Activated naive CD4-positive, alpha-beta T cell treated with anti-CD3 and anti-CD28 coated beads, Interleukin-2, amount 50 U/mL, for 72 hours (primary cell): ENCODE measurements around the gene COL4A5. TPM values are rescaled to one million over a fixed set of nuclear protein-coding genes. Genes with fewer than 3 reads are reported as not detected.

Experiments
- ATAC-seq, 2 donors: fragments of 150-1000 bp; cut with Tn5 transposase; 2 replicates each; pipeline ENCODE4 v1.10.0; 2021; ENCODE audit warnings: mild to moderate bottlenecking in 2 of 2, moderate library complexity in 2 of 2
- DNase-seq, 2 donors: peaks; one replicate each; pipeline ENCODE4 v3.0.0; 2021 to 2022; ENCODE audit warnings: low spot score in 2 of 2
- H3K27ac Mint-ChIP-seq, 2 donors: one replicate each; pipeline ENCODE4 v1.8.0; 2022; ENCODE audit warnings: mild to moderate bottlenecking in 2 of 2, mixed read lengths in 2 of 2
- H3K36me3 Mint-ChIP-seq, 2 donors: one replicate each; pipeline ENCODE4 v1.8.0; 2022; ENCODE audit warnings: mixed read lengths in 2 of 2
- H3K9me3 Mint-ChIP-seq, 2 donors: one replicate each; pipeline ENCODE4 v1.8.0; 2022; ENCODE audit warnings: mixed read lengths in 2 of 2
- total RNA-seq, 2 donors: library from RNA; stranded (reverse); gene quantifications; one replicate each; pipeline ENCODE4 v1.2.3, GENCODE V29; 2022

COL4A5 gene
- total RNA-seq, 2 donors from 2014 or later: not detected

DNA sequence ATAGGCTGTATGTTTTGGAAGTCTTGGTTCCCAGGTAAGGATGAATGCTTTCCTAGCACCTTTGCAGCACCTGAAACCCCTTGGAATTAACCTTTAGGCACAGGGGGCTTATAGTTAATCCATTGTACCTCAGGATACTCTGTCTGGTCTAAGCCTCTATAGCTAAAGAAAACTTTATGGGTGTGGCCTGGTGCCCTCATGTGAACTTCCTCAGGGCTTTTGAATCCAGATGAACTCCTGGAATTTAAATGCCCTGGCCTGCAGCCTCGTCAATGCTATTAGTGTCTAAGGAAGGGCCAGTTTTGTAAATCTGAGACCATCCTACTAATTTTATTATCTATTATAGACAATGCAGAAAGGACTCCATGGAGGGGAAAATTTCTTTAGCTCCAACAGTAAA, 262.9 kb downstream of the COL4A5 start:
- Mint-ChIP-seq H3K9me3 (no peaks in the 10 kb centered on the region), H3K27ac (no peak overlapping the region), H3K36me3 (no peaks in the 10 kb centered on the region)
- no peak for DNase-seq
- ATAC-seq: no peak

DNA sequence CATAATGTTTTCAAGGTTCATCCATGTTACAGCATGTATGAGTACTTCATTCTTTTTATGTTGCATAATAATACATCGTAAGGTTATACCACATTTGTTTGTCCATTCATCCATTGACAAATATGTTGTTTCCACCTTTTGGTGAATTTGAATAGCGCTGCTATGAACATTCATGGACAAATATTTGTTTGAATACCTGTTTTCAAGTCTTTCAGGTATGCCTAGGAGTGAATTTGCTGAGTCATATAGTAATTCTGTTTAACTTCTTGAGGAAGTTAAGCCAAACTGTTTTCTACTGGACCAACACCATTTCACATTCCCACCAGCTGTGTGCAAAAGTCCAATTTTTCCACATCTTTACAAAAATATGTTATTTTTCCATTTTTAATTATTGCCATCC, 265.2 kb downstream of the COL4A5 start:
- Mint-ChIP-seq H3K27ac (no peak overlapping the region), H3K9me3 (no peaks in the 10 kb centered on the region), H3K36me3 (no peaks in the 10 kb centered on the region)
- ATAC-seq (no peak), DNase-seq (no peak)

DNA sequence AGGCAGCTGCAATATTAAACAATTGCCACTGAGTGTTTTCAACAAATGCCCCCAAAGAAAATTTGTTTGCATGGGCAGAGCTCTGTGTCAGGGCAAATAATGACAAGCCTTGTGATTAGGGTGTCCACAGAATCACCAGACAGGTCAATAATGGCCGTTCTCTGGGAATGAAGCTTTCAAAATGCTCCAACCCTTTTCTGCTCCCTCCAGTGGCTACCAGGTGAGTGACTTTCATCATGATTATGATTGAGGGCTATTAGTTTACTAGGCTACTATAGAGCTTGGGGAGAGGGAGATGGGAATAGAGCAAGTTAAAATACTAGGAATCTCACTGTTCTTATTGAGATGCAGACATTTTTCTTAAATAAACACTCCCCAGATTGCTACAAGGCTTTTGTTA, 273.2 kb downstream of the COL4A5 start:
- DNase-seq (no peak), ATAC-seq (no peak)
- Mint-ChIP-seq H3K9me3 (peaks cover 0 to 4% of the 10 kb centered on the region in 2 donors), H3K36me3 (no peaks in the 10 kb centered on the region), H3K27ac (no peak overlapping the region)

DNA sequence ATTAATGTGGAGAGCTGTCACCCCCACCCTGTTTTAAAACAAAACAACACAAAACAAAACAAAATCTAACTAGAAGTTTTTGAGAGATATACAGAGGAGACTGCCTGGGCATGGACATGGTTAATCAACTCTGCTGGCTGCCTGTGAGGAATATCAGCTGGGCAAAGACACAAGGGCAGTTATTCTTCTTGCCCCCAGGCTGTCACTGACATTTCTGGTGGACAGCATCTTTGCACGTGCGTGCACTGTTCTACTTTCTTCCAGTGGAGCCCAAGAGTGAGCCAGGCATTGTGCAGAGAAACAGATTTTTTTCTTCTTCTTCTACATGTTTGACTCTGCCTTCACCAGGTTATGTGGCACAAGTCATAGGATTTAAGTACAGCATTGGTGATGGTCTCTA, 282.9 kb downstream of the COL4A5 start:
- Mint-ChIP-seq H3K9me3 (no peaks in the 10 kb centered on the region), H3K27ac (no peak overlapping the region), H3K36me3 (no peaks in the 10 kb centered on the region)
- DNase-seq (no peak), ATAC-seq (no peak)

DNA sequence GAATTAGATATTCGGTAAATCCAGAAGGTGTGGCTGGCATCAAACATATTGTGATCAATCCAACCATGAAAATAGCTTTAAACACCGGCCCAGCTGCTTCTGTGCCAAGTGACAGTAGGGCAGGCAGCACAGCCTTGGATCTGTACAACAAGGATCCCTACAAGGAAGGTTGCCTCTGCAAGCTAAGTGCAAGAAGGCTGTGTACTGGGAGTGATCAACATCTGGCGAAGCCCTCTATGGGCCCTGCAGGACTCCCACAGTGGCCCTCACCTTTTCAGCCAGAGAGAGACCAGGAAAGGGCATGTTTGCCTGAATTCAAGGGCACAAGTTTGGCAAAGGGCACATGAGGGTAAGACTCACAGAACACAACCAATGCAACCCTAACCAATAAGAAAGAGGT, 287.1 kb downstream of the COL4A5 start:
- no peak overlapping the region for H3K27ac Mint-ChIP-seq
- H3K9me3 Mint-ChIP-seq: no peaks in the 10 kb centered on the region
- ATAC-seq (no peak), DNase-seq (no peak)
- no peaks in the 10 kb centered on the region for H3K36me3 Mint-ChIP-seq

DNA sequence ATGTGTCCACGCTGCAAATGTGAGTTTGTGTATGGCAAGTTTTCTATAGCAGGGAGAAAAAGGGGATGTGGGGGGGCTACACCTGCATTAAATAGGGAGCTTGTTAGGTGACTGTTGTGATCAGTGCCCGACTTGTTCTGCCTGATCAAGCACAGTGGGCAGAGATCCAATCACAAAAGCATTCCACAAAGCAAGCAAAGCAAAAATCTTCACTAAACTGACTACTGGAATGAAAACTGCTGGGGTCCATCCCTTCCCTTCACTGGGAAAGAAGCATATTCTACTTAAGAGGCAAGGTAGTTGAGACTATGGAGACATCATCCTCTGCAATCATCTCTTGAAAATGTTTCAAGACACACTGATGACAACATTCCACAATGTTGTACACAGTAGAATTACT, 291.5 kb downstream of the COL4A5 start:
- no peaks in the 10 kb centered on the region for H3K36me3 Mint-ChIP-seq
- no peak overlapping the region for H3K27ac Mint-ChIP-seq
- DNase-seq (no peak), ATAC-seq (no peak)
- no peaks in the 10 kb centered on the region for H3K9me3 Mint-ChIP-seq

DNA sequence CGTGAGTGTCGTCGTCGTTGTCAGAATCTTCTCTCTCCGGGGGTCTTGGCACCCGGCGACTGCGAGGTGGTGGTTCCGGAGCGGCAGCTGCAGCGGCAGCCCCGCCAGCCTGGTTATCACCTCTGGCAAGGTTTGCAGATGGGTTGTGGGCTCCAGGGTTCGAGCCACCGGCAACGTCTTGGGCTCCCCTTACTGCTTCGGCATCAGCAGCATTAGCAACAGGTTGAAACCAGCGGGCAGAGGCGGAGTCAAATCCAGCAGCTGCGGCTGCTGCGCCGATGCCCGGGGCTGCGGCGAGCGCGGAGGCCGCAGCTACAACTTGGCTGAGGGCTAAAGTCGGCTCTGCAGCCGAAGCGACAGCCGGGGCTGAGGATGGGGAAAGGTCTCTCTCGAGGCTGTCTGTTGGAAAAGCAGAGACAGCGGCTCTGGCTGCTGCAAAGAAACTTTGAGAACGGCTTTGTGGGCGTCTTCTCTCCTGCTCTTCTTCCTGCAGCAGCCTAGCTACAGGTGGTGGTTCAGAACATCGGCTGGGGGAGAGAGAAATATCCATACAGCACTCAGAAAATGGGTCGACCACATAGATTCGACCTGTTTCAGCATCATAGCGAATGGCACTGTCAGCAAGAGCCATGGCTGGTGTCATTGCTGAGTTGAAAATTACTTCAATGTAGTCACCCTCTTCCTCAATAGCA, 293.1 kb downstream of the COL4A5 start:
- ATAC-seq: no peak
- no peak overlapping the region for H3K27ac Mint-ChIP-seq
- H3K9me3 Mint-ChIP-seq: no peaks in the 10 kb centered on the region
- DNase-seq: no peak
- no peaks in the 10 kb centered on the region for H3K36me3 Mint-ChIP-seq

DNA sequence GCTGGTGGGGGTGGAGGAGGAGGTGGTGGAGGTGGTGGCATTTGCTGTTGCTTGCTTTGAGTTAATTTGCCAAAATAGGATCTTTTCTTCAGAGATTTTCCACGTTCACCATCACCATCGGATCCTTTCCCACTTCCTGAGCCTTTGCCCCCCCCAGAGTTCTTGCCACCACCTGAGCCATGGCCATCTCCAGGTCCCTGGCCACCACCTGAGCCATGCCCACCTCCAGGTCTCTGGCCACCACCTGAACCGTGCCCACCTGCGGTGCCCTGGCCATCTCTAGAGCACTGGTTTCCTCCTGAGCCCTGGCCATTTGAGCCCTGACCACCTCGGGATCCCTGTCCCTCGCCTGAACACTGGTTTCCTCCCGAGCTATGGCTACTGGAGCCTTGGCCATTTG, 294.8 kb downstream of the COL4A5 start:
- no peak overlapping the region for H3K27ac Mint-ChIP-seq
- no peaks in the 10 kb centered on the region for H3K36me3 Mint-ChIP-seq
- no peaks in the 10 kb centered on the region for H3K9me3 Mint-ChIP-seq
- ATAC-seq: no peak
- no peak for DNase-seq

DNA sequence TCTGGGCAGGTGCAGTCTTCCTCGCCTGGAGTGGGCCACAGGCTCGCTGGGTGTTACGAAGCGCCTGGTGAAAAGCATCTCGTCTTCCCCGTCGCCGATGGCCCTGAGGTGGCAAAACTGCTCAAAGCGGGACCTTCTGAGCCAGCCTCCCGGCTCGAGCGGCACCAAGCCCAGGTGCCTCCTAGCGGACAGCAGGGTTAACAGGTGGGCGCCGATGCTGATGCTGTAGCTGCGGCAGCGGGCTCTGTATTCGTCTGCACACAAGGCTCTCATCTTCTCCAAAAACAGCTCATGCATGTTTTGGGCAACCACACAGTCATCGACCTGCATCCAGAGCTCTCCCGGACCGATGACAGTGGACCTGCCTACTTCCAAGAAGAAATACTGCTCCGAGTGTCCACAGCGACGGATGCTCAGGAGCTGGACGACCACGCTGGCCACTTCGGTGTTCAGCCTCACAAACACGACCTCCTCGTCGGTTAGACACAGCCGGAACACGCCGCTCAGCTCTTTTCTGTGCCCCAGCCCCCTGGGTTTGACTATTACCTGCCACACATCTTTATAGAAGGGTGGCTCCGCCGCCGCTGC, 295.5 kb downstream of the COL4A5 start:
- H3K36me3 Mint-ChIP-seq: no peaks in the 10 kb centered on the region

DNA sequence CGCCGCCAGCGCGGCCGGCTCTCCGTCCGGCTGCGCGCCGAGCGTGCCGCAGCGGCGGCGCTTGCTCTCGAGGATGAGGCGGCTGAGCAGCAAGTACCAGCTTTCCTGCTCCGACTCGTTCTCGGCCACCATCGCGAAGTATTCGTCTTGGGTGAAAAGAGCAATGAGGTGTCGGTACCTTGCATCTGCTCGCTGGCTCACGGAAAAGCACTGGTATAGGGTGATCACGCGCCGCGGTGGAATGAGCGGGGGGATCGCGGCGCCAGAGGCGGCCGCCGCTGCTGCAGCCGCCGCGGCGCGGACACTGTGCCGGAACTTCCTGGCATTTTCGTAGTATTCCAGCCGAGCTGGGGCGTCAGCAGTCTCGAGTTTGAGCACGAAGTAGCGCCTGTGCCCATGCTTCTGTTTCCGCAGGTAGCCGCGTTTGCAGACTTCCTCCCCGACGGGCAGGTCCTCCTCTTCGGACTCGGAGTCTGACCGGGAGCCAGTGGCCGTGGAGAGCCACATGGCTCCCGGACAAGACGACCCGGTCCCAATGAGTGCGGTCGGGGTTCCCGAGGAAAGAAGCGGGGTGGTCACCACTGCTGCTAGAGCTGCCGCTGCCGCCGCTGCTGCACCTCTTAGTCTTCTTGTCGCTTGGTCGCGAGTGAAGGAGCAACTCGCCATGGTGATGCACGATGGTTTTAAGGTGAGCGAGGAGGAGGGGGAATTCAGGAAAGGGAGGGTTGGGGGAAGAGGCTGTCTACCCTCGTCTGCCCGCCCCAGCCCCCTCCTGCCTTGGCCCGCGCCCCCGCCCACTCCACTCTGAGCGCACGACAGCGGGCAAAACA, 296.3 kb downstream of the COL4A5 start:
- no peak overlapping the region for H3K27ac Mint-ChIP-seq
- ATAC-seq (no peak), DNase-seq (no peak)
- no peaks in the 10 kb centered on the region for H3K36me3 Mint-ChIP-seq
- H3K9me3 Mint-ChIP-seq: no peaks in the 10 kb centered on the region

More for the DNA sequence above, 295.5 kb downstream of the COL4A5 start:
- no peaks in the 10 kb centered on the region for H3K9me3 Mint-ChIP-seq
- DNase-seq (no peak), ATAC-seq (no peak)
- H3K27ac Mint-ChIP-seq: no peak overlapping the region

DNA sequence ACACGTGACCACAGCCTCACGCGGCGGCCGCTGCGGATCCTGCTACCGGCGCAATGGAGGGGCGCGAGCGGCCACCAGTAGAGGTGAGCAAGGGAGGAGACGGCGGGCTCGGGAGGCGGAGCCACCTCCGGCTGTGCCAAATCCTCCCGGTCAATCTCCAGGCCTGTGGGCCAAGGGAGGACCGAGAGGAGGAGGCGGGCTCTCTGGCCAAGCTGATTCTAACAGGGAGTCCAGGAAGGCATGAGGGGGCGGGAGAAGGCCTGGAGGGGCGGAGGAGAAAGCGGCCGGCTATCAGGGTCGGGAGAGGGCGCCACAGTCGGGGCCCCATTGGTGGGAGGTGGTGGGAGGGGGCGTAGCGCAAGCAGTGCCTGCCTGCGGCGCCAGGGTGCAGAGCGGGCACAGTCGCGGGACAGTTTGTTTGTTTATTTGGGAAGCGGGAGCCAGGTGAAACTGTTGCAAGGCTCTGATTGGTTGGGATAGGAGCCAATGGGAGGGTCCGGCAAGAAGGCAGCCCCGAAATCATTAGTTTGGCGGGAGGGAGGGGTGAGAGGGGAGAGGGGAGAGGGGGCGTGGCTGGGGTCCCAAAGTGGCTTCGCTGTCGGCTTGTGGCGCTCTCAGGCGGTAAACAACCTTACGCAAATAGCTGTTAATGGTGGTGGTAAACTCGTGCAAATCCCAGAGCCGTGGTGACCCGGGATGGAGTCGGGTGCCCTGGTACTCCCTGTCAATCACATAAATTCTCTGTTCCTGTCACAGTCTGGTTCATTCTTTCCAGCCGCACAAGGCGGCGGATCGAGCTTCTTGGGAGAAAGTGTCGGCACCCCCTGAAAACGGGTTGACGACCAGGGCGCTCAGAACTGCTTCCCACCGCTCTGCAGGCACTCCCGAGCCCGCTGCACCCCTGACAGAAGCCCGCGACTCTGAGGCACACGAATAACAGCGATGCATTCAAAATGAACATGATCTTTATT, 297.2 kb downstream of the COL4A5 start, which contains the start of gene IRS4:
Gene IRS4 (minus strand): TSS at position 55 of the 971 bp plus-strand sequence.
- H3K36me3 Mint-ChIP-seq: no peaks in the 10 kb centered on the region
- H3K27ac Mint-ChIP-seq: no peak within 1 kb of the TSS
- no peak for DNase-seq
- H3K9me3 Mint-ChIP-seq: no peaks in the 10 kb centered on the region
- no peak for ATAC-seq

DNA sequence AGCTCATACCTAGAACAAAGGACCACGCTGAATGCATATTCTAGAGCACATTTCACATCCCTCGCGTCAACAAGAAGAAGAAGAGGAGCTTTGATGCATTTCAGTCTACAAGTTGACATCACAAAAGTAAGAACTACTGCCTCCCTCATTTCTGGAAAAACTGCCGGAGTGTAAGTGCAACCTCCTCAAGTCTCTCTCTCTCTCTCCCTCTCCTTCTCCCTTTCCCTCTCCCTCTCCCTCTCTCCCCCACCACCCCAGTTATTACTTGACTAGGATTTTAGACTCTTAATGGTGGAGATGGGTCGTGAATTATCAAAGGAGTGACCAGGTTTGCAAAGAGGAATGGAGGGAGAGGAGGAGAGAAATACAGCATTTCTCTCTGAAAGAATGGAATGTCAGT, 298.1 kb downstream of the COL4A5 start:
- no peaks in the 10 kb centered on the region for H3K36me3 Mint-ChIP-seq
- DNase-seq: no peak
- no peak for ATAC-seq
- H3K9me3 Mint-ChIP-seq: no peaks in the 10 kb centered on the region
- no peak overlapping the region for H3K27ac Mint-ChIP-seq

DNA sequence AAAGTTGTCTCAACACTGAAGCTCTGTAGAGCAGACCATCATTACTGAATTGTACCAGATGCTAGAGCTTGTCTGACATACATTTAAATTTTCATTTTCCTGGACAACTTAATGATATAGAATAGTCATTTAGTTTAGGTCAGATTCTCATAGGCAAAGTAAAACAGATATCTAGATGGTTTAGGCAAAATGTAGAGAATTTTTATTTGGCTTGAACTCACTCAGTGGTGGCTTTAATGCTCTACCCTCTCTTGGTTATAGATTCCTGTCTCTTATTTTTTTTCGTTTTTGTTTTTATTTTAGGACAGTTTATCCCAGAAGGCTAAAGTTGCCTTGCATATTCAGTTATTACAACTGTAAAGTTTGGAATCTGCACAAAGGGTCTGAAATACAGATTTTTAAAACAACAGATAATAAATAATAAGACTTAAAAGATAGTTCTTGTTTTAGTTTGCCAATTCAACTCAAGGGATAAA, 300.7 kb downstream of the COL4A5 start:
- H3K27ac Mint-ChIP-seq: no peak overlapping the region
- H3K36me3 Mint-ChIP-seq: no peaks in the 10 kb centered on the region
- no peak for ATAC-seq
- no peak for DNase-seq
- no peaks in the 10 kb centered on the region for H3K9me3 Mint-ChIP-seq
